K562 (cell line): ENCODE measurements around the gene CYFIP2. TPM values are rescaled to one million over a fixed set of nuclear protein-coding genes. Genes with fewer than 3 reads are reported as not detected.

ENCODE experiments used
- ARID4B ChIP-seq: sonication (generic); formaldehyde crosslinking; IDR thresholded peaks from 2 replicates; pipeline ENCODE4 v1.8.0; 2022; ENCODE audit warnings: mild to moderate bottlenecking, missing genetic modification reagents
- BCL6 ChIP-seq: fragments of 250-450 bp; sonication (Bioruptor Pico); IDR thresholded peaks from 2 replicates; pipeline ENCODE4 v1.4.0; 2020
- DACH1 ChIP-seq: fragments of 450-650 bp; IDR thresholded peaks from 2 replicates; pipeline ENCODE4 v1.6.1; 2018; ENCODE audit not compliant: partially characterized antibody
- EGR1 ChIP-seq: fragments of 450-650 bp; conservative IDR thresholded peaks from 2 replicates; pipeline ENCODE4 v1.6.1; 2017; ENCODE audit warnings: mild to moderate bottlenecking
- ERF ChIP-seq: fragments of 450-650 bp; formaldehyde crosslinking; IDR thresholded peaks from 2 replicates; pipeline ENCODE4 v1.4.0; 2020; ENCODE audit warnings: mild to moderate bottlenecking, mixed read lengths
- ETS2 ChIP-seq: IDR thresholded peaks from 2 replicates; pipeline ENCODE4 v1.6.1; 2016; ENCODE audit warnings: borderline replicate concordance, missing genetic modification characterization, mild to moderate bottlenecking, moderate library complexity, missing compliant biosample characterization; ENCODE audit not compliant: poor library complexity, severe bottlenecking
- KAT7 ChIP-seq: sonication (generic); formaldehyde crosslinking; IDR thresholded peaks from 2 replicates; pipeline ENCODE4 v1.8.0; 2022; ENCODE audit warnings: missing genetic modification reagents, mild to moderate bottlenecking, borderline replicate concordance
- NR4A1 ChIP-seq, 2 experiments: fragments of 250-450 bp in 1 of 2; fragments of 450-650 bp in 1 of 2; sonication (Bioruptor Pico) in 1 of 2; IDR thresholded peaks; 2 replicates each; pipeline versions ENCODE4 v1.4.0 to v1.6.1; 2016 to 2020; ENCODE audit warnings: mild to moderate bottlenecking in 2 of 2, missing compliant biosample characterization in 1 of 2, missing genetic modification characterization in 1 of 2, moderate library complexity in 1 of 2
- PURB ChIP-seq: sonication (generic); formaldehyde crosslinking; IDR thresholded peaks from 2 replicates; pipeline ENCODE4 v1.9.0; 2021; ENCODE audit warnings: low read depth, mild to moderate bottlenecking, missing genetic modification reagents
- RFX5 ChIP-seq: IDR thresholded peaks from 2 replicates; pipeline ENCODE4 v1.6.1; 2011; ENCODE audit warnings: low read depth, mild to moderate bottlenecking, improper control_type of control experiment, low read length
- SIX5 ChIP-seq, 2 experiments: IDR thresholded peaks; 2 replicates each; pipeline ENCODE4 v1.6.1; 2011; ENCODE audit warnings: low read length in 2 of 2, borderline replicate concordance in 1 of 2, low read depth in 1 of 2, mild to moderate bottlenecking in 1 of 2, moderate library complexity in 1 of 2; ENCODE audit not compliant: insufficient read depth in 1 of 2
- SMAD4 ChIP-seq: fragments of 250-450 bp; sonication (Bioruptor Pico); conservative IDR thresholded peaks from 2 replicates; pipeline ENCODE4 v1.8.0; 2021; ENCODE audit warnings: inconsistent platforms, mild to moderate bottlenecking, moderate library complexity
- SP1 ChIP-seq: sonication (generic); formaldehyde crosslinking; IDR thresholded peaks from 2 replicates; pipeline ENCODE4 v1.8.1; 2022; ENCODE audit warnings: mild to moderate bottlenecking, missing genetic modification reagents
- VEZF1 ChIP-seq: fragments of 200-800 bp; sonication (Bioruptor generic); IDR thresholded peaks from 2 replicates; pipeline ENCODE4 v1.6.1; 2017; ENCODE audit warnings: missing genetic modification characterization, missing compliant biosample characterization
- ZEB2 ChIP-seq: fragments of 450-650 bp; IDR thresholded peaks from 2 replicates; pipeline ENCODE4 v1.6.1; 2016
- ZNF586 ChIP-seq: fragments of 450-650 bp; formaldehyde crosslinking; conservative IDR thresholded peaks from 2 replicates; pipeline ENCODE4 v1.4.0; 2020; ENCODE audit warnings: mild to moderate bottlenecking, moderate library complexity
- ZNF592 ChIP-seq: fragments of 450-650 bp; IDR thresholded peaks from 2 replicates; pipeline ENCODE4 v1.6.1; 2017; ENCODE audit warnings: antibody characterized with exemption, mild to moderate bottlenecking
- polyA plus RNA-seq, 8 experiments: library from polyadenylated mRNA; depleted of rRNA in 4 of 8; stranded (reverse) in 5 of 8; unstranded in 3 of 8; fragments of >200 nt; fragmentation: Nextera tagmentation in 2 of 8; fragmentation: Illumina TruSeq in 1 of 8; extraction: Ambion mirVana in 2 of 8; extraction: Trizol in 1 of 8; gene quantifications; 2 replicates each; pipeline versions ENCODE4 v1.2.1 to v1.2.3, GENCODE V29; 2011 to 2014; ENCODE audit warnings: inconsistent platforms in 1 of 8, missing spikeins in 1 of 8
- total RNA-seq, 7 experiments: library from RNA; depleted of rRNA in 6 of 7; stranded (reverse); fragments of >200 nt in 6 of 7; fragmentation: Illumina TruSeq in 2 of 7; extraction: Trizol in 2 of 7; gene quantifications; 2 replicates each; pipeline versions ENCODE4 v1.2.1 to v1.2.3, GENCODE V29; 2011 to 2021; ENCODE audit warnings: low replicate concordance in 1 of 7

The CYFIP2 gene
- total and polyA plus RNA-seq, 9 of the 15 experiments (the other 6 are each of a cell fraction or from before 2014, with no cell fraction given), result 0.76 to 2.9 (median 1.4) TPM; not detected in 1

GRCh38 chr5:157278319-157279037 is 12.6 kb downstream of the CYFIP2 start (continued):
- TF ChIP-seq NR4A1 (CRISPR knock-in tag; IDR thresholded peaks at IDR 0.05) (peak; percentile 90; the same call in 1 of the 2 replicates), NR4A1 (tag; IDR thresholded peaks at IDR 0.05) (peak; percentile 97), RFX5 (no peak), KAT7 (CRISPR knock-in tag) (no peak), VEZF1 (CRISPR knock-in tag) (no peak), ZEB2 (no peak), PURB (CRISPR knock-in tag) (no peak), ZNF592 (peak; percentile 81), ZNF586 (CRISPR knock-in tag) (0 out of 2 replicates have a peak, but pooled peaks have one; percentile 81), ERF (CRISPR knock-in tag) (0 out of 2 replicates have a peak, but pooled peaks have one; percentile 54), ETS2 (no peak), SIX5 (IDR thresholded peaks at IDR 0.05; ENCODE audit: borderline replicate concordance in 1 of 2, insufficient read depth in 1 of 2, low read depth in 1 of 2, low read length in 2 of 2) (no peak), DACH1 (no peak), EGR1 (no peak), SP1 (CRISPR knock-in tag) (no peak), BCL6 (CRISPR knock-in tag) (peak; percentile 87; the same call in 1 of the 2 replicates), ARID4B (CRISPR knock-in tag) (no peak), SMAD4 (CRISPR knock-in tag) (peak; percentile 96)
